ENCODE results near the gene DUSP12. TPM values are rescaled to one million over a fixed set of nuclear protein-coding genes. Genes with fewer than 3 reads are reported as not detected.
"Not testable (repeated sequence)": the region's sequence is repeated elsewhere in the genome, so short reads cannot be mapped to it uniquely, and the experiment has no call there.

Gene DUSP12
- total RNA-seq, 4 donors from 2014 or later: 7.7 to 23.1 (median 16.3) TPM

DNA sequence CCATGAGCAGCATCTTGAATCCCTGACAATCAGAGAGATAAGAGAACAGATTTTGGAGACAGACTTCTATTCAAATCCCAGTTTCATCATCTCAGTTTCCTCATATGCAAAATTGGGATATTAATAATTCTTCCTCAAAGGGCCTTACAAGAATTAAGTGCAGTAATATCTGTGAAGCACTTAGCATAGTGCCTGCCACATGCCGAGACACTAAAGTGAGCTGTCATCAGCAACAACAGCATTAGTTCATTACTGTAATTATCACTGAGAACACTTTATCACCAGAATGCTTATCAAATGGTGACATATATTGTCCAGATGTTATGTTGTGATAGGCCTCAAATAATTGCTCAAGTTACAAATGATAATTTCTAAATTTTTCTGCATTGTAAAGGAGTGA is 29.2 kb upstream of the DUSP12 start:
- TF ChIP-seq POLR2A (IDR thresholded peaks at IDR 0.05): no peak
- TF ChIP-seq, protein P1, sequence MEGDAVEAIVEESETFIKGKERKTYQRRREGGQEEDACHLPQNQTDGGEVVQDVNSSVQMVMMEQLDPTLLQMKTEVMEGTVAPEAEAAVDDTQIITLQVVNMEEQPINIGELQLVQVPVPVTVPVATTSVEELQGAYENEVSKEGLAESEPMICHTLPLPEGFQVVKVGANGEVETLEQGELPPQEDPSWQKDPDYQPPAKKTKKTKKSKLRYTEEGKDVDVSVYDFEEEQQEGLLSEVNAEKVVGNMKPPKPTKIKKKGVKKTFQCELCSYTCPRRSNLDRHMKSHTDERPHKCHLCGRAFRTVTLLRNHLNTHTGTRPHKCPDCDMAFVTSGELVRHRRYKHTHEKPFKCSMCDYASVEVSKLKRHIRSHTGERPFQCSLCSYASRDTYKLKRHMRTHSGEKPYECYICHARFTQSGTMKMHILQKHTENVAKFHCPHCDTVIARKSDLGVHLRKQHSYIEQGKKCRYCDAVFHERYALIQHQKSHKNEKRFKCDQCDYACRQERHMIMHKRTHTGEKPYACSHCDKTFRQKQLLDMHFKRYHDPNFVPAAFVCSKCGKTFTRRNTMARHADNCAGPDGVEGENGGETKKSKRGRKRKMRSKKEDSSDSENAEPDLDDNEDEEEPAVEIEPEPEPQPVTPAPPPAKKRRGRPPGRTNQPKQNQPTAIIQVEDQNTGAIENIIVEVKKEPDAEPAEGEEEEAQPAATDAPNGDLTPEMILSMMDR (IDR thresholded peaks at IDR 0.05): no peak
- Histone ChIP-seq H3K4me1 (peaks cover 0 to 3% (median 3%) of the 10 kb centered on the region in 4 donors), H3K27me3 (no peaks in the 10 kb centered on the region), H3K4me3 (no peak overlapping the region), H3K27ac (no peak overlapping the region), H3K9me3 (no peaks in the 10 kb centered on the region), H3K36me3 (no peaks in the 10 kb centered on the region)
- no peak for DNase-seq

DNA sequence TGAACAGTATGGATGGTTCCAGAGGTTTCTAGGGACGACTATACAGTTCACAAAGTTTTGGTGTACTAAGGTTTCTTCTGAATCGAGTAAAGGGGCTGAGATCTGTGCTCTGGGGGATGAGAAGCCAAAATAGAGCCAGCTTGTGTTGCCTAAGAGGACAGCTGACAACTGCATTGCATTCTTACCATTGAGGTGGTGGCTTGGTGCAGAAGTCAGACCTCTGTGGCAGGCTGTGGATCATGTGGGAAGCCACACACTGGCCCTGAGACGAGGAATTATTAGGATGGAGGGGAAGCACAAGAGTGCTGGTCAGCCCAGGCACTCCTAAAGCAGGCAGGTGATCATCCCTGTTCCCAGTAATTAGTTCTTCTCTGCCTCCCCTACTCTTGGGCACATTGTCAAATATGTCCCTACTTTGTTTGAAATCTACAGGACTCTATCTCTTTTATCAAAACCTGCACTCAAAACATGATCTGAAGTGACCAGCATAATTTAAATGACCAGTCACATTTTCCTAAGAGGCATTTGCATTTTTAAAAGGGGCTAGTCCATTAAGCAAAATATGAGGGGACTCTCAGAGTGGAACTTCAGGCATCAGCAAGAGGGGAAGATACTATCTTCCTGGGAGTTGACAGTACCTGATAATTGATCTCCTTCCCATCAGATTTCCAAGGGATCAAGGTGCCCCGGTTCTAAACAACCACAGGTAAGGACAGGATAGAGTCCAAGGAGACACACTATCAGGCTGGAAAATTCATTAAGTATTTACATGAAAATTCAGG is 28.4 kb upstream of the DUSP12 start, which contains the start of gene FCRLB:
FCRLB (plus strand) TSS at position 589 of the 782 bp plus-strand sequence. CDS start 1,129 bp downstream, outside the sequence.
- no peak within 1 kb of the TSS for H3K27ac ChIP-seq
- DNase-seq: no peak
- no peaks in the 10 kb centered on the region for H3K27me3 ChIP-seq
- peaks cover 0 to 10% (median 3%) of the 10 kb centered on the region in 4 donors for H3K4me1 ChIP-seq
- no peak within 1 kb of the TSS for H3K4me3 ChIP-seq
- TF ChIP-seq, protein P1 (IDR thresholded peaks at IDR 0.05): no peak
- no peak for TF ChIP-seq POLR2A (IDR thresholded peaks at IDR 0.05)
- no peaks in the 10 kb centered on the region for H3K36me3 ChIP-seq
- H3K9me3 ChIP-seq: no peaks in the 10 kb centered on the region

DNA sequence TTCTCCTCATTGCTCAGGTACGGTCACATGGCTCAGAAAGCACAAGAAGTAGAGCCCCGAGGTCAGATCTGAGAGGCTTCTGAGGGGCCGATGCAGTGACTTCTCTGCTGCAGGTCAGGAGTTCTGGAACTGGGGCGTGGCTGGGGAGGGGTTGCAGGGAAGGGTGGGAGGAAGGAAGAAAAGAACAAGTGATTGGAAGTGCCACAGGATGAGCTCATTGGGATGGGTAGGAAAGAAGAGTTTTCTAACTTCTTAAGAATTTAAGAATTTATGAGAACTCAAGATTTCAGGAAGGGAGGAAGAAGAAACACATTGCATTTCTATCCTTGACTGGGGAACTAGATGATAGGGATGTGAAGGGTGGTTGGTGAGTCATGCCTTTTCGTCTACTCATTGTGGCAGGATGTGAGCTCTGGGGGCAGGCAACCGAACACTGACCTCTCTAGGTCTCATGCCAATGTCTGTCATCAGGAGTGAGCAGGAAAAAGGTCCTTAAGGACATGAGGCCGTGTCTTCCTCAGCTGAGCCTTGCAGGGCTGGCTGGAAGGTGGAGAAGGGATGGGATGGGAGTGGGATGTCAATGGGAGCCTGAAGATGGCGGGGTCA is 27.7 kb upstream of the DUSP12 start:
- no peaks in the 10 kb centered on the region for H3K36me3 ChIP-seq
- H3K4me3 ChIP-seq: no peak overlapping the region
- H3K27me3 ChIP-seq: no peaks in the 10 kb centered on the region
- TF ChIP-seq POLR2A (IDR thresholded peaks at IDR 0.05): no peak
- TF ChIP-seq, protein P1 (IDR thresholded peaks at IDR 0.05): no peak
- no peak for DNase-seq
- H3K27ac ChIP-seq: no peak overlapping the region
- H3K4me1 ChIP-seq: peaks cover 0 to 15% (median 3%) of the 10 kb centered on the region in 4 donors
- H3K9me3 ChIP-seq: no peaks in the 10 kb centered on the region

DNA sequence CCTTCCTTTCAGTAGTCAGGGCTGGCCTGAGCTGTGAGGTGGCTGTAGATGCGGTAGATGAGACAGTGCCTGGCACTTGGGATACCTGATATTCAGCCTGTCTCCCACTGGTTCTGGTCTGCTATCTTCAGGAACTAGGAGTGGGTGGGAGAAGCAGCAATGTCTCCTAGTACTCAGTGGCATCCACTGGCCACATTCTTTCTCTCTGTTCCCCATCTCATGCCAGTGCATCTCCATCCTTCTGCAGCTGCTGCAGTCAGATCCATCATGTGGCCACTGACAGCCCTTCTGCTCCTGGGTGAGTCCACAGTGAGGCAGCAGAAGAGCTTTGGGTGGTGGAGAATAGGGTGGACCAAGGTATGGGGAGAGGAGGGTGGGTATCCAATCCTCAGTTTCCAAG is 27.2 kb upstream of the DUSP12 start:
- Histone ChIP-seq H3K9me3 (no peaks in the 10 kb centered on the region), H3K36me3 (no peaks in the 10 kb centered on the region), H3K27ac (no peak overlapping the region), H3K4me3 (no peak overlapping the region), H3K27me3 (peaks cover 0 to 2% of the 10 kb centered on the region in 2 donors), H3K4me1 (peaks cover 0 to 16% (median 3%) of the 10 kb centered on the region in 4 donors)
- no peak for TF ChIP-seq POLR2A (IDR thresholded peaks at IDR 0.05)
- TF ChIP-seq, protein P1 (IDR thresholded peaks at IDR 0.05): no peak
- no peak for DNase-seq

DNA sequence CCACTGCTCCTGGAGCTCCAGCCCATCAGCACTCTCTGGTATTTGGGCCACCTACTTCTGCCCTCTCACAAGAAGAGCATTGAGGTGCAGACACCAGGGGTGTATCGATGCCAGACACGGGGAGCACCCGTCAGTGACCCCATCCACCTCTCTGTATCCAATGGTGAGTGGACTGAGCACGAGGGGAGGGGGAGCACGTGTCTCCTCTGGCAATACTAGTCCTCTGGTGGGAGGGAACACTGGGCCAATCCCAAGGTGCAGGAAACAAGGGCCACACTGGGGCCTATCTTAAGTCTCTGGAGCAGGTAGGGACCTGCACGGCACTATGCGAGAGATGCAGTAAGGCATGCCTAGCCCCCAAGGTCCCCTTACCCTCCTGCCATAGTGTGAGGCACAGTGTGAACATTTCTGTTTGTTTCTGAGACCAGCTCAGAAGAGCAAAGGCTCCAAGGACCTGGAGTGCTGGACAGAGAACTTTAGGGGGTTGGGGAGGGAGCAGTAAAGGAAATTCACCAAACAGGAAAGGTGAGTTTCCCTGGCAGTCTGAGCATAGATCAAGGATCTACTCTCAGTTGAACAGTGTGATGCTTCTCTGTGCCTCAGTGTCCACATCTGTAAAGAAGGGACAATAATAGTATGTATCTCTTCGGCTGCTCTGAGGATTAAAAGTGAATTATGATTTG is 26.0 kb upstream of the DUSP12 start:
- peaks cover 0 to 3% of the 10 kb centered on the region in 2 donors for H3K27me3 ChIP-seq
- DNase-seq: no peak
- no peaks in the 10 kb centered on the region for H3K36me3 ChIP-seq
- H3K9me3 ChIP-seq: no peaks in the 10 kb centered on the region
- H3K27ac ChIP-seq: no peak overlapping the region
- no peak overlapping the region for H3K4me3 ChIP-seq
- TF ChIP-seq, protein P1 (IDR thresholded peaks at IDR 0.05): no peak
- TF ChIP-seq POLR2A (IDR thresholded peaks at IDR 0.05): no peak
- H3K4me1 ChIP-seq: peaks cover 0 to 20% (median 5%) of the 10 kb centered on the region in 4 donors

DNA sequence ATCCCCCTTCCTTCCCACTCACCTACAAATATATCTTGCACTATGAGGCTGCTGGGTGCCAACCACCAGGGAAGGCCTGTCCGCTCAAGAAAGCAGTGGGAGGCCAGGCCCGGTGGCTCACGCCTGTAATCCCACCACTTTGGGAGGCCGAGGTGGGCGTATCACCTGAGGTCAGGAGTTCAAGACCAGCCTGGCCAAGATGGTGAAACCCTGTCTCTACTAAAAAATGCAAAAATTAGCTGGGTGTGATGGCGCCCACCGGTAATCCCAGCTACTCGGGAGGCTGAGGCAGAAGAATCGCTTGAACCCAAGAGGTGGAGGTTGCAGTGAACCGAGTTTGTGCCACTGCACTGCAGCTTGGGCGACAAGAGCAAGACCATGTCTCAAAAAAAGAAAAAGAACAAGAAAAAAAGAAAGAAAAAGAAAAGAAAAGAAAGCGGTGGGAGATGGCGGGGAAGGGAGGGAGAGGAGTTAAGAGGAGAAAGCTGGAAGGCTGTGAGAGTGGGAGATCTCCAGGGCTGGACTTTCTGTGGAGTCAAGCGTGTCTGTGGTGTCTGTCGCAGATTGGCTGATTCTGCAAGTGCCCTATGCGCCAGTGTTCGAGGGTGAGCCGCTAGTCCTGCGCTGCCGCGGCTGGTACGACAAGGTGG is 24.2 kb upstream of the DUSP12 start:
- peak overlapping the region; percentile 83 to 93 (median 88) for H3K4me3 ChIP-seq
- not testable (repeated sequence) for H3K36me3 ChIP-seq, H3K27me3 ChIP-seq

More for the DNA sequence above, 24.2 kb upstream of the DUSP12 start:
- peak overlapping the region; percentile 79 to 98 (median 89) for H3K27ac ChIP-seq
- H3K4me1 ChIP-seq: peaks cover 0 to 20% (median 4%) of the 10 kb centered on the region in 4 donors
- DNase-seq, H3K9me3 ChIP-seq: not testable (repeated sequence)

Data from Peyer's patch (tissue), 4 donors.